NCI-H460 (cell line): ENCODE measurements around the gene SLC19A1. TPM values are rescaled to one million over a fixed set of nuclear protein-coding genes. Genes with fewer than 3 reads are reported as not detected.
"Not testable (repeated sequence)": the region's sequence is repeated elsewhere in the genome, so short reads cannot be mapped to it uniquely, and the experiment has no call there.

Experiments used
- DNase-seq: peaks from one replicate; pipeline ENCODE4 v3.0.0-alpha.2; 2016; ENCODE audit warnings: low read depth; ENCODE audit errors: extremely low read depth
- total RNA-seq: library from RNA; depleted of rRNA; stranded (reverse); fragments of >200 nt; shearing (Covaris generic); gene quantifications from 2 replicates; pipeline ENCODE4 v1.2.3, GENCODE V29; 2014

Gene SLC19A1
- total RNA-seq, 1 experiment from 2014 or later = 11.5 TPM

GRCh38 chr21:45535341-45536081 is 6.7 kb downstream of the SLC19A1 start:
- no peak for DNase-seq

GRCh38 chr21:45534636-45535331 is 7.5 kb downstream of the SLC19A1 start:
- DNase-seq = no peak

GRCh38 chr21:45533846-45534635 is 8.2 kb downstream of the SLC19A1 start:
- DNase-seq = no peak

- no peak for DNase-seq
Measured at GRCh38 chr21:45533361-45533845, 8.8 kb downstream of the SLC19A1 start.

- DNase-seq = no peak
Measured at GRCh38 chr21:45532826-45533360, 9.3 kb downstream of the SLC19A1 start.

- no peak for DNase-seq
Measured at GRCh38 chr21:45531393-45532215, 10.6 kb downstream of the SLC19A1 start.

GRCh38 chr21:45531114-45531392 is 11.2 kb downstream of the SLC19A1 start:
- DNase-seq = not testable (repeated sequence)

GRCh38 chr21:45530423-45531113 is 11.7 kb downstream of the SLC19A1 start:
- no peak for DNase-seq

- DNase-seq = no peak
Measured at GRCh38 chr21:45529785-45530422, 12.3 kb downstream of the SLC19A1 start.

GRCh38 chr21:45528981-45529784 is 13.1 kb downstream of the SLC19A1 start:
- DNase-seq = no peak

- no peak for DNase-seq
Measured at GRCh38 chr21:45528028-45528705, 14.1 kb downstream of the SLC19A1 start.

- not testable (repeated sequence) for DNase-seq
Measured at GRCh38 chr21:45527151-45527999, 14.9 kb downstream of the SLC19A1 start.

- DNase-seq = no peak
Measured at GRCh38 chr21:45525910-45526306, 16.3 kb downstream of the SLC19A1 start.

GRCh38 chr21:45525153-45525909 is 16.9 kb downstream of the SLC19A1 start:
- no peak for DNase-seq

- DNase-seq = no peak
Measured at GRCh38 chr21:45524756-45525152, 17.5 kb downstream of the SLC19A1 start.
